ENCODE results near the gene DLG1.

The DLG1 gene

GRCh38 chr3:197025736-197026480 lies 272.5 kb downstream of the DLG1 start:
- no peak for DNase-seq

GRCh38 chr3:197024881-197025735 lies 273.3 kb downstream of the DLG1 start:
- no peak for DNase-seq

- DNase-seq: no peak
Measured at GRCh38 chr3:197023998-197024651, 274.3 kb downstream of the DLG1 start.

DNA sequence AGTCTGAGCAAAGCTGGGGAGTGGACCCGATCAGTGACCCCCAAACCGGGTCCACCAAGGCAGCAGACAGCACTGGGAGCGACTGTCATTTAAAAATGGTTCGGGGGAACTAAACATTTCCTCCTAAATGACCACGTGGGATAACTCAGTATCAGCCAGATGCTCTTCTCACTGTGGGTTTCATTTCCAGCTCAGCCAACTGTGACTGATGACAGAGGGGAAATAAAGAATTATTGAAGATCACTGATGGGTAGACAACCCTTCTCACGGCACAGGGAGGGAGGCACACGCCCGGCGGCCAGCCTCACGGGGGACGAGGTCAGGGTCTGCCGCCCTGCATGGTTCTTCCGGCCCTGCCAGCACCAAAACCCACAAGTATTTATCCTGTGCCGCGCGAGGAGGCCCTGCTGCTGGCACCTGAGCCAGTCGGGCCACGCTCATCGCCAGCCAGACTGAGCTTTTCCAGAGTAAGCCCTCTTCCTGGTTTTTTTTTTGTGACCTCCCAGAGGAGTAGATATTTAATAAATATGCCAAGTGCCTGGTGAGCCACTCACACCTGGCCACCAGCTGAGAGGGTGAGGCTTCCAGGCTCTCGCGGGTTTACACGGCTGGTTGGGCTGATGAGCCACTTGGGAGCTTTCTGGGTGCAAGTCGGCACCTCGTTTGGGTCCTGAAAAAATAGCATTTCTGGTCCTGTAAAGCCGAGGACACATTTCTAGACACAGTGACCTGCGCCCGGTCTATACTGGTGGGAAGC lies 275.0 kb downstream of the DLG1 start:
- DNase-seq: no peak

DNA sequence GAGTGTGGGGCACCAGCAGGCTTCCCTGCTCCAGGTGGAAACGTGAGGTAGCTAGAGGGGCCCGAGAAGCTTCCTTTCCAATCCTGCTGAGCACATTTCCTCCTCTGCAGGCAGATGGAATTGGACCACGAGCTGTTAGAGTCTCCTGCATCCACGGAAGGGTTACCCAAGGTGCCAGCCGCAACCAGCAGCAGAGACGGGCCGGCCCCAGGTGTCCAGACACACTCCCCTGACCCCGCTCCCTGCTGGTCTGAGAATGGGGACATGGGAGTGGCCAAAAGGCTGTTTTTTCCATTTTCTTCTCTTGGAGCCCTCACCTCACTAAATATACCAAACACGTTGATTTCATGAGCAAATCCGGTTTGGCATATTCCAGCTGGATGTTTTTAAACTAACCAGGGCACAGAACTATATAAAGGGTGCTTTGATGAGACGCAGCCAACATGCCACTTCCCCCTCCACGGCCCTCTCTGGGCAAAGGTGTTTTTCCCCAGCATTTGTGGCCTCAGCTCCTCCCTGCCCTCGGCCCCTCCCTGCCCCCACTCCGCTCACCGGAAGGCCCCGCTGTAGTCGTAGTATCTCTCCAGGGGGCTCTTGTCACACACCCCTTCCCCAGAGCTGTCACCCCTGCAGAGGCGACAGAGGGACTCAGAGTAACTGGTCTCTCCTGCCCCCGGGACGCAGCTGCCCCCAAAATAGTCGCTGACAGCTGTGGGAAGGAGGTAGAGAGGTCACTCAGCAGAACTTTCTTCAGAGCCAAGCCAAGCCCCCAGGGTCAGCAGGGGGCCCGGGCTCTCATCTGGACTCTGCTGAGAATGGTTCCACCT lies 275.8 kb downstream of the DLG1 start:
- DNase-seq: no peak

DNA sequence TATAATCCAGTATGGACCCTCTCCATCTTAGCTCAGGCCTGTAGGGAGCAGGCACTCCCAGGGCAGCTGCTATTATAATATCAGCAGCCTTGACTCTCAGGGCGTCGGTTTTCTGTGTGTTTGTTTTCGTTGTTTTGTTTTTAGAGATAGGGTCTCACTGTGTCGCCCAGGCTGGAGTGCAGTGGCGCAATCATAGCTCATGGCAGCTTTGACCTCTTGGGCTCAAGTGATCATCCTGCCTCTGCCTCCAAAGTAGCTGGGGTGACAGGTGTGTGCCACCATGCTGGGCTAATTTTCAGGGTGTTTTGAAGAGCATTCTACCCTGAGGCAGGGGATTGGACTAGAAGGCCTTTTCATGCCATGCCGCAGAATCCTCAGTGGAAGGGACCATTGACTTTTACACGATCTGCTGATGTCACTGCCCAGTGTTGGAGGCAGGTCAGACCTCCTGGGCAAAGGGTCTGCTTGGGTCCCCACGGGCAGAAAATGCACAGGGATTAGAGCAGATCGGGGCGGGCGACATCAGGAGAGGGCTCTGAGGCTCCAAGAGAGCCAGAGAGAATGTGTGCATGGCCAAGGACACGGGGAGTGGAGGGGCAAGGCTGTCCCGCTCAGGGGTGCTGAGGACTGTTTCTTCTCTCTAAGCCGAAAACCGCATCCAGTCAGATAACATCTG lies 276.5 kb downstream of the DLG1 start:
- no peak for DNase-seq

- DNase-seq: no peak
Measured at GRCh38 chr3:197021231-197021630, 277.2 kb downstream of the DLG1 start.

DNA sequence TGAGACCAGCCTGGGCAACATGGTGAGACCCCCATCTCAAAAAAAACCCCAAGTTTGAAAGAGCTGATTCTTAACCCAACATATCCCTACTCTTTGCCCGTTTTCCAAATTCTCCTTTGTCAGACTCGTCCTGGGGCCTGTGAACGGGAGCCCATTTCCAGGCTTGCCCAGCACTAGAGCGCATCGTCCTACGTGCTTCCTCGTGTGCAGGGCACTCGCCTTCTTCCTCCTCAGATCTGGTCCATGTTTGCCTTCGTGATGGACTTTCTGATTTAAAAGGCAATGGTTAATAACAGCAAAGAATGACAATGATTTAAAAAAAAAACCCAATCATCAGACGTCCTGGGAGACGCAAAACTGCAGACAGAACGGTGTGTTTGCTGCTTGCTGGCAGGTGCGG lies 278.9 kb downstream of the DLG1 start:
- DNase-seq: no peak

DNA sequence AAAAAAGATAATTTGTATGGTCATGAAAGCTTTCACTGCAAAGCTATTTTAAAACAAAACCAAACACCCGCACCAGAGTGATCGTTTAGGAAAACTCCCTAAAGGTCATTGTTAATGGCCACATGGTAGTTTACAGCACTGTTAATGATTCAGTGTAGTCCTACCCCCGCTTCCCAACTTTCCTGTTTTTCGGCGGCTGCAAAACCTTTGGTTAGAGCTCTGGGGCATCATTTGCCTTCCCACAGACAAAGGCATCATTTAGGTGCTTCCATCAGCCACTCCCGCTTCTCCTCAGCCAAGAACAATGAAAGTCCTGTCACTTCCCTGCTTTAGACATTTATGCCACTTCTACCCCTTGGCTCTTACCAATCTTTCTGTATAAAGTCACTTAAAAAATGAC lies 279.4 kb downstream of the DLG1 start:
- DNase-seq: no peak

DNA sequence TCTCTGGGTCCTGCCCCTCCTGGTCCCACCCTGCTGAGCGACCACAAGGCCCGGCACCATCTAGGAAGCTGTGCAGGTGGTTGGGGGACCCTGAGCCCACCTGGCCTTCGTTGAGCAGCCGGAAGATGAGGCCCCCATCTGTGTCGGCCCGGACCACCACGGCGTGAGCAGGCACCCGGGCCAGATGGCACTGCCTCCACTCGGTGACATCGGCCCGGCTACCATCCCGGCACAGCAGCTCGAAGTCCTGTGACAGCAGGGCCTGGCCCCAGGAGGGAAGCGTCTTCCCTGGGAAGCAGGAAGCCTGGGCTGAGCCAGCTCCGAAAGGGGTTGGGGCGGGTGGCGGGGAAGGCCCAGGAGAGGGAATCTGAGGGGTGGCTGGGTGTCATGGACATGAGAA lies 281.4 kb downstream of the DLG1 start:
- no peak for DNase-seq

- no peak for DNase-seq
Measured at GRCh38 chr3:197015790-197016736, 282.3 kb downstream of the DLG1 start.

- DNase-seq: no peak
Measured at GRCh38 chr3:197014942-197015575, 283.4 kb downstream of the DLG1 start.

- no peak for DNase-seq
Measured at GRCh38 chr3:197014024-197014423, 284.4 kb downstream of the DLG1 start.

DNA sequence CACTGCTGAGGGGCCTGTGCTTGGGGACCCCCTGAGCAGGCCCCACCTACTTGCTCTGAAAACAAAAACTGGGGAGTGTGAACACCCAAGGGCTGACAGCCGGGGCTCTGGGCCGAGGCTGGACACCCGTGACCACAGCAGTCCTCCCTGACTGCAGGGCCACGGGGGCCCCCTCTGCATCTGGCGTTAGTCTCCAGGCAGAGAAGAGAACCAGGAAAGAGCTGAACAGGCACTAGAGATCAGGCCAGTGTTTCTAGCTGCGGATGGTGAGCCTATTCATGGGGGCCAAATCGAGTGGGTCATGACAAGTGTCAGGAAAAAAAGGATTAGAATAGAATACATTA lies 285.9 kb downstream of the DLG1 start:
- DNase-seq: no peak

DNA sequence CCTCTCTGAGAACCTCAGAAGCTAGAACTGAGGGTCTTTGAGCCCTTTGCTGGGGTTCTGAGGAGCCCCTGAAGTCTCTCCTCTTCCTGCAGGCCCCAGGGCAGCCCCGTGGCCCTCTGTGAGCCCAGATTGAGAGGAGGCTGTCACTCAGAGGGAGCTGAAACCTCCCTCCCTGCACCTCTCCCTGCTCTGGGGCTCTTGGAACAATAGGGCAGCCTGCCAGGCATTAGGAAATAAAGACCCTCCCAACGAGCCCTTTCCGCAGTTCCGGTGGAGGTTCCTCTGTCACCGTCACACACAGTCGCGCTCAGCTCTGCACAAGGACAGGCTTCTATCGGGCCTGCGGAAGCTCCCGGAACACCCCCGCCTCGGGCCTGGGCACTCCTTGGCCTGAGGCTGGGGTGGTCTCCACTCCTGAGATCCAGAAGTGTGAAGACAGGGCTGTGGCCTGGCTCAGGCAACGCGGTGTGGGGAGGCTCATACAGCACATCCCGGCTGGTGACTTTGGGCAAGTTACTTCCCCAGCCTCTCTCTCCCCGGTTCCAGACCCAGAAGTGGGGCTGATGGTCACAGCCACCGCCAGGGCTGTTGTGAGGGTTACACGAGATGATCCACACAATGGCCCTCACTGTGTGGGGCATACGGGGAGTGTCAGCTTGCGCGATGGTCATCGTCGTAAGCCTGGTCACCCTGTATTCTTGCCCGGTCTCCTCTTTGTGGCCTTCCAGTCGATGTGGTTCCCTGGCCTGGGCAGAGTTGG lies 286.5 kb downstream of the DLG1 start:
- DNase-seq: no peak

- no peak for DNase-seq
Measured at GRCh38 chr3:197010556-197011351, 287.7 kb downstream of the DLG1 start.

- no peak for DNase-seq
Measured at GRCh38 chr3:197009532-197010019, 288.8 kb downstream of the DLG1 start.
